Activated T-cell treated with anti-CD3 and anti-CD28 coated beads, Interleukin-2, amount 50 U/mL, for 72 hours (primary cell): ENCODE measurements around the gene RC3H1. TPM values are rescaled to one million over a fixed set of nuclear protein-coding genes. Genes with fewer than 3 reads are reported as not detected.
A peak's percentile ranks its signal among the peaks of the same experiment; 100 is the strongest.

Experiments
- ATAC-seq, 2 donors: fragments of 150-1000 bp; cut with Tn5 transposase; replicated peaks in 1 of 2; 2 replicates each; pipeline ENCODE4 v1.10.0; 2021; ENCODE audit warnings: moderate library complexity in 2 of 2, mild to moderate bottlenecking in 1 of 2
- DNase-seq, 2 donors: peaks; one replicate each; pipeline ENCODE4 v3.0.0; 2021 to 2022; ENCODE audit warnings: mixed read lengths in 1 of 2
- H3K27ac Mint-ChIP-seq: one replicate; pipeline ENCODE4 v1.8.0; 2022; ENCODE audit warnings: mild to moderate bottlenecking, moderate library complexity, mixed read lengths
- H3K27me3 Mint-ChIP-seq: one replicate; pipeline ENCODE4 v1.8.0; 2022; ENCODE audit warnings: low read depth, mixed read lengths
- H3K36me3 Mint-ChIP-seq, 2 donors: one replicate each; pipeline ENCODE4 v1.8.0; 2022; ENCODE audit warnings: mixed read lengths in 2 of 2, mild to moderate bottlenecking in 1 of 2; ENCODE audit not compliant: insufficient read depth in 2 of 2
- H3K4me1 Mint-ChIP-seq: one replicate; pipeline ENCODE4 v1.8.0; 2022; ENCODE audit warnings: low read depth, mixed read lengths
- H3K4me3 Mint-ChIP-seq, 2 donors: one replicate each; pipeline ENCODE4 v1.8.0; 2022; ENCODE audit warnings: mild to moderate bottlenecking in 2 of 2, mixed read lengths in 2 of 2, moderate library complexity in 2 of 2
- H3K9me3 Mint-ChIP-seq, 2 donors: one replicate each; pipeline ENCODE4 v1.8.0; 2022; ENCODE audit warnings: mixed read lengths in 2 of 2
- total RNA-seq, 2 donors: library from RNA; stranded (reverse); gene quantifications; one replicate each; pipeline ENCODE4 v1.2.3, GENCODE V29; 2022

RC3H1 gene
- total RNA-seq, 2 donors from 2014 or later, result 28.1 to 33.5 TPM

GRCh38 chr1:173886746-173887611 is 135.2 kb downstream of the RC3H1 start:
- Mint-ChIP-seq H3K36me3 (peaks cover 4 to 6% of the 10 kb centered on the region in 2 donors), H3K9me3 (no peaks in the 10 kb centered on the region), H3K27ac (peak overlapping the region; percentile 1), H3K4me3 (peak overlapping the region; percentile 0 to 13), H3K4me1 (peaks cover 24% of the 10 kb centered on the region), H3K27me3 (no peaks in the 10 kb centered on the region)
- ATAC-seq (peak; percentile 48 to 55), DNase-seq (no peak)

- no peak overlapping the region for H3K4me3 Mint-ChIP-seq
- H3K27me3 Mint-ChIP-seq, result no peaks in the 10 kb centered on the region
- H3K9me3 Mint-ChIP-seq, result no peaks in the 10 kb centered on the region
- ATAC-seq, result no peak
- peaks cover 24% of the 10 kb centered on the region for H3K4me1 Mint-ChIP-seq
- no peak overlapping the region for H3K27ac Mint-ChIP-seq
- DNase-seq, result no peak
- H3K36me3 Mint-ChIP-seq, result peaks cover 5 to 6% of the 10 kb centered on the region in 2 donors
Observed at GRCh38 chr1:173884701-173885100, 137.5 kb downstream of the RC3H1 start.

Other genes starting within 250 kb of the RC3H1 start
- 10 to 100 TPM; 16.3 to 22.2 TPM for gene DARS2, start 197.7 kb downstream of the RC3H1 start, total RNA-seq
- 10 to 100 TPM; 36.2 to 38.3 TPM for gene CENPL, start 197.5 kb downstream of the RC3H1 start, total RNA-seq
- 1,000 to 10,000 TPM; 1,204 to 1,544 TPM for gene GAS5, start 154.4 kb downstream of the RC3H1 start, total RNA-seq
- 10 to 100 TPM; 14.2 to 14.9 TPM for gene ZBTB37, start 154.0 kb downstream of the RC3H1 start, total RNA-seq
- gene SERPINC1, start 105.0 kb downstream of the RC3H1 start, total RNA-seq, result under 1 TPM in 1 of 2 donors, not detected in 1; 0.30 TPM
- gene RABGAP1L, start 137.2 kb upstream of the RC3H1 start, total RNA-seq, result 10 to 100 TPM; 36.7 to 42.0 TPM